Keratinocyte (primary cell): ENCODE results near the gene ERICH2. TPM values are rescaled to one million over a fixed set of nuclear protein-coding genes. Genes with fewer than 3 reads are reported as not detected.

Source experiments
- DNase-seq: peaks from one replicate; pipeline ENCODE4 v3.0.0-alpha.2; 2011; ENCODE audit warnings: low read depth, missing footprints, low spot score
- FAIRE-seq: peaks from 2 replicates; lab custom pipeline; 2011; peaks lifted over from hg19 to GRCh38; lab: Jason Lieb, UNC
- H2AFZ ChIP-seq: 2 replicates; pipeline ENCODE4 v1.6.0; 2012; ENCODE audit warnings: low read length, control low read depth, inconsistent platforms; ENCODE audit not compliant: control insufficient read depth
- H3K27ac ChIP-seq: 2 replicates; pipeline ENCODE4 v1.5.1; 2011; ENCODE audit warnings: low read length; ENCODE audit not compliant: control insufficient read depth, insufficient read depth
- H3K27me3 ChIP-seq: 3 replicates; pipeline ENCODE4 v1.6.0; 2011; ENCODE audit warnings: low read length; ENCODE audit not compliant: control insufficient read depth, insufficient read depth; ENCODE audit errors: extremely low read depth
- H3K36me3 ChIP-seq, 2 experiments: 2 replicates in 1 of 2; 3 replicates in 1 of 2; pipeline ENCODE4 v1.5.1; 2011; ENCODE audit warnings: low read length in 2 of 2, mild to moderate bottlenecking in 1 of 2; ENCODE audit not compliant: control insufficient read depth in 2 of 2, insufficient read depth in 2 of 2; ENCODE audit errors: extremely low read depth in 1 of 2
- H3K4me1 ChIP-seq: 3 replicates; pipeline ENCODE4 v1.5.1; 2011; ENCODE audit warnings: low read length; ENCODE audit not compliant: control insufficient read depth, insufficient read depth; ENCODE audit errors: extremely low read depth
- H3K4me2 ChIP-seq: 3 replicates; pipeline ENCODE4 v1.6.0; 2011; ENCODE audit warnings: low read depth, low read length; ENCODE audit not compliant: control insufficient read depth, insufficient read depth; ENCODE audit errors: extremely low read depth
- H3K4me3 ChIP-seq, 3 experiments: fragments of 200-600 bp in 1 of 3; sonication (generic) in 1 of 3; 2 replicates in 2 of 3; 3 replicates in 1 of 3; pipeline ENCODE4 v1.5.1; 2011 to 2016; ENCODE audit warnings: low read length in 3 of 3, mild to moderate bottlenecking in 3 of 3, control low read depth in 2 of 3, inconsistent platforms in 1 of 3, low read depth in 1 of 3, mixed read lengths in 1 of 3, mixed run types in 1 of 3, moderate library complexity in 1 of 3; ENCODE audit not compliant: control insufficient read depth in 2 of 3, insufficient read depth in 2 of 3; ENCODE audit errors: extremely low read depth in 1 of 3
- H3K79me2 ChIP-seq: 2 replicates; pipeline ENCODE4 v1.6.0; 2012; ENCODE audit warnings: low read length; ENCODE audit not compliant: control insufficient read depth, insufficient read depth
- H3K9ac ChIP-seq: 3 replicates; pipeline ENCODE4 v1.6.0; 2011; ENCODE audit warnings: low read length; ENCODE audit not compliant: control insufficient read depth, insufficient read depth; ENCODE audit errors: extremely low read depth
- H3K9me1 ChIP-seq: 3 replicates; pipeline ENCODE4 v1.6.0; 2011; ENCODE audit warnings: low read length; ENCODE audit not compliant: control insufficient read depth, insufficient read depth; ENCODE audit errors: extremely low read depth
- H3K9me3 ChIP-seq: 2 replicates; pipeline ENCODE4 v1.5.1; 2012; ENCODE audit warnings: low read depth, low read length; ENCODE audit not compliant: control insufficient read depth
- H4K20me1 ChIP-seq: 3 replicates; pipeline ENCODE4 v1.6.0; 2011; ENCODE audit warnings: low read length; ENCODE audit not compliant: control insufficient read depth, insufficient read depth; ENCODE audit errors: extremely low read depth
- EZH2 ChIP-seq: IDR thresholded peaks from one replicate; pipeline ENCODE4 v1.6.1; 2012; ENCODE audit warnings: inconsistent platforms, mild to moderate bottlenecking, low read length, moderate library complexity
- dilution Hi-C: fragments of 300-500 bp; cut with MboI; formaldehyde crosslinking; loops from one replicate; pipeline ENCODE4 v1.7.0; 2020; ENCODE audit warnings: low sequenced_read_pairs; ENCODE audit not compliant: extremely low pct_ligation_motif_present
- polyA plus RNA-seq, 5 experiments: library from polyadenylated mRNA; depleted of rRNA in 3 of 5; stranded (reverse) in 3 of 5; stranded (forward) in 1 of 5; unstranded in 1 of 5; fragments of >200 nt; gene quantifications; 1 replicate in 1 of 5; 2 replicates in 3 of 5; 3 replicates in 1 of 5; pipeline versions ENCODE4 v1.2.1 to v1.2.3, GENCODE V29; 2011 to 2012; ENCODE audit warnings: missing spikeins in 2 of 5, low read depth in 1 of 5, low replicate concordance in 1 of 5
- TF ChIP-seq, protein P1 (sequence below), 3 experiments: IDR thresholded peaks in 1 of 3; conservative IDR thresholded peaks in 1 of 3; optimal IDR thresholded peaks in 1 of 3; 2 replicates in 2 of 3; 3 replicates in 1 of 3; pipeline versions ENCODE3 to v1.5.1; 2011; ENCODE audit warnings: low read length in 3 of 3, mild to moderate bottlenecking in 3 of 3, moderate library complexity in 2 of 3, control low read depth in 1 of 3, inconsistent platforms in 1 of 3; ENCODE audit not compliant: insufficient read depth in 2 of 3; ENCODE audit errors: extremely low read depth in 1 of 3

ERICH2 gene
- polyA plus RNA-seq, 1 donor (not counting 4 experiments of a cell fraction or from before 2014, with no cell fraction given), result 1.3 TPM

DNA sequence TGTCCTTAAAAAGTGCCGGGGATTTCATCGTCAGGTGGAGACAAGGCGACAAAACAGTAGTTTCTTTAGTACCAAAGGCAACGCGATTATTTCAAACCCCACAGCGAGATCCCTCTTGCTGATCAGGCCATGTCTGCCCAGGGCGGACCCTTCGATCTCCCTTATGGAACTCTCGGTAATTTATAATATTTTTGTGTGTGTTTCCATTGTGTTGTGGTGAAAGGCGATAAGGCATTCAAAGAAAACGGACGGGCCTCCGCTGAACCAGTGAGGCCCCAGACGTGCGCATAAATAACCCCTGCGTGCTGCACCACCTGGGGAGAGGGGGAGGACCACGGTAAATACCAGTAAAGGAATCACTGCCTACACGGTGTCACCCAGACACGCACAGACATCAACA lies 45.1 kb downstream of the ERICH2 start:
- peak overlapping the region in 2 of 3 experiments; percentile 41 to 58 for H3K4me3 ChIP-seq

DNA sequence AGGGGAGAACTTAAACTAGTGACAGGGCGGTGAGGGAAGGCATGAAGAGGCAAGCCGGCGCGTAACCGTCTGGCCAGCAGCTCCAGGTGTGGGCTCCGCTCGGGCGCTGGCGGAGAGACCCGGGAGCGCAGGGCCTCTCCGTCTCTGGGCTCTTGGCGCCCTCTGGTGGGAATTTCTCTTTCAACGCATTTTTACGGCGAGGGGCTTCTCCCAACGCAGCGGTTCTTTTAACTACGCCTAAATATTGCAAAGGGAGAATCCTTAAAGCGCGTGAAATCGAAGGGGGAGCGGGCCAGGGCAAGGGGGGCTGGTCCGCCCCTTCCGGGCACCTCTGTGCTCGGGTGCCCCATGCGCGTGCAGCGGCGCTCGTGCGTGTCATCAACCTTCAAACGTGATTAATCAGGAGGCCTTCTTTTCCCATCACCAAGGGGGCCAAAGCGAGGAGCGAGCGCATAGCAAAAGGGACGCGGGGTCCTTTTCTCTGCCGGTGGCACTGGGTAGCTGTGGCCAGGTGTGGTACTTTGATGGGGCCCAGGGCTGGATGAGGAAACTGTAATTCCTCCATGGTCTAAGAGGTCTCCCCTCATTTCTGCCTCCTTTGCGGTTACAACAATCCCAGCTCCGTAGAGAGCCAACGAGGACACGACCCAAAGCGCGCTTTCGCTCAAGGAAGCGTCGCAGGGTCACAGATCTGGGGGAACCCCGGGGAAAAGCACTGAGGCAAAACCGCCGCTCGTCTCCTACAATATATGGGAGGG lies 45.7 kb downstream of the ERICH2 start:
- FAIRE-seq (no peak), DNase-seq (no peak)
- peak overlapping the region; percentile 53 for H3K9ac ChIP-seq
- H3K9me3 ChIP-seq, result no peaks in the 10 kb centered on the region
- no peak overlapping the region for H3K27ac ChIP-seq
- H3K4me2 ChIP-seq, result peak overlapping the region; percentile 70
- H3K36me3 ChIP-seq, result no peaks in the 10 kb centered on the region
- no peaks in the 10 kb centered on the region for H4K20me1 ChIP-seq
- peaks cover 32% of the 10 kb centered on the region for H3K4me1 ChIP-seq
- H2AFZ ChIP-seq, result peak overlapping the region; percentile 23
- dilution Hi-C loops, result no loop called here
- peak overlapping the region; percentile 41 to 58 (median 48) for H3K4me3 ChIP-seq
- H3K27me3 ChIP-seq, result peaks cover 65% of the 10 kb centered on the region
- TF ChIP-seq EZH2, result no peak
- TF ChIP-seq, protein P1, sequence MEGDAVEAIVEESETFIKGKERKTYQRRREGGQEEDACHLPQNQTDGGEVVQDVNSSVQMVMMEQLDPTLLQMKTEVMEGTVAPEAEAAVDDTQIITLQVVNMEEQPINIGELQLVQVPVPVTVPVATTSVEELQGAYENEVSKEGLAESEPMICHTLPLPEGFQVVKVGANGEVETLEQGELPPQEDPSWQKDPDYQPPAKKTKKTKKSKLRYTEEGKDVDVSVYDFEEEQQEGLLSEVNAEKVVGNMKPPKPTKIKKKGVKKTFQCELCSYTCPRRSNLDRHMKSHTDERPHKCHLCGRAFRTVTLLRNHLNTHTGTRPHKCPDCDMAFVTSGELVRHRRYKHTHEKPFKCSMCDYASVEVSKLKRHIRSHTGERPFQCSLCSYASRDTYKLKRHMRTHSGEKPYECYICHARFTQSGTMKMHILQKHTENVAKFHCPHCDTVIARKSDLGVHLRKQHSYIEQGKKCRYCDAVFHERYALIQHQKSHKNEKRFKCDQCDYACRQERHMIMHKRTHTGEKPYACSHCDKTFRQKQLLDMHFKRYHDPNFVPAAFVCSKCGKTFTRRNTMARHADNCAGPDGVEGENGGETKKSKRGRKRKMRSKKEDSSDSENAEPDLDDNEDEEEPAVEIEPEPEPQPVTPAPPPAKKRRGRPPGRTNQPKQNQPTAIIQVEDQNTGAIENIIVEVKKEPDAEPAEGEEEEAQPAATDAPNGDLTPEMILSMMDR (optimal IDR thresholded peaks at IDR 0.05 in 1 of 3, IDR thresholded peaks at IDR 0.05 in 1 of 3, conservative IDR thresholded peaks at IDR 0.05 in 1 of 3; ENCODE audit: extremely low read depth in 1 of 3, insufficient read depth in 2 of 3, low read length in 3 of 3), result peak in 2 of 3 experiments; percentile 78 to 92
- H3K9me1 ChIP-seq, result no peaks in the 10 kb centered on the region
- no peaks in the 10 kb centered on the region for H3K79me2 ChIP-seq

More for the DNA sequence above, 45.1 kb downstream of the ERICH2 start:
- H3K4me1 ChIP-seq, result peaks cover 26% of the 10 kb centered on the region
- H2AFZ ChIP-seq, result no peak overlapping the region
- FAIRE-seq (no peak), DNase-seq (no peak)
- H3K9me3 ChIP-seq, result no peaks in the 10 kb centered on the region
- peak overlapping the region; percentile 70 for H3K4me2 ChIP-seq
- H3K9me1 ChIP-seq, result no peaks in the 10 kb centered on the region
- no peaks in the 10 kb centered on the region for H3K36me3 ChIP-seq
- no peak overlapping the region for H3K27ac ChIP-seq
- H3K9ac ChIP-seq, result no peak overlapping the region
- peaks cover 59% of the 10 kb centered on the region for H3K27me3 ChIP-seq
- no peaks in the 10 kb centered on the region for H4K20me1 ChIP-seq
- no peaks in the 10 kb centered on the region for H3K79me2 ChIP-seq
- dilution Hi-C loops, result no loop called here
- TF ChIP-seq EZH2, result no peak
- TF ChIP-seq, protein P1 (optimal IDR thresholded peaks at IDR 0.05 in 1 of 3, IDR thresholded peaks at IDR 0.05 in 1 of 3, conservative IDR thresholded peaks at IDR 0.05 in 1 of 3; ENCODE audit: extremely low read depth in 1 of 3, insufficient read depth in 2 of 3, low read length in 3 of 3), result no peak
